Psoas muscle (tissue), 8 donors: ENCODE results near the gene MT1F. TPM values are rescaled to one million over a fixed set of nuclear protein-coding genes. Genes with fewer than 3 reads are reported as not detected.

Source experiments
- ATAC-seq, 4 donors: fragments of 200-7000 bp; cut with Tn5 transposase; one replicate each; pipeline ENCODE4 v1.9.1; 2020; ENCODE audit warnings: moderate library complexity in 3 of 4, mild to moderate bottlenecking in 2 of 4
- DNase-seq, 2 donors: peaks; one replicate each; pipeline ENCODE4 v3.0.0-alpha.2; 2020
- H3K27ac ChIP-seq: fragments of 200-600 bp; one replicate; pipeline ENCODE4 v1.8.0; 2022
- H3K27me3 ChIP-seq, 3 donors: fragments of 200-600 bp in 1 of 3; one replicate each; pipeline versions ENCODE4 v1.6.1 to v1.8.0; 2013 to 2022; ENCODE audit warnings: low read length in 2 of 3, mild to moderate bottlenecking in 2 of 3, moderate library complexity in 1 of 3; ENCODE audit not compliant: insufficient read depth in 3 of 3
- H3K36me3 ChIP-seq, 2 donors: fragments of 200-600 bp in 1 of 2; one replicate each; pipeline versions ENCODE4 v1.6.1 to v1.8.0; 2013 to 2022; ENCODE audit warnings: low read depth in 1 of 2, mild to moderate bottlenecking in 1 of 2, moderate library complexity in 1 of 2; ENCODE audit not compliant: insufficient read depth in 1 of 2
- H3K4me1 ChIP-seq: fragments of 200-600 bp; one replicate; pipeline ENCODE4 v1.8.0; 2022
- H3K4me3 ChIP-seq: fragments of 200-600 bp; one replicate; pipeline ENCODE4 v1.8.0; 2022; ENCODE audit warnings: mild to moderate bottlenecking
- H3K9me3 ChIP-seq: fragments of 200-600 bp; one replicate; pipeline ENCODE4 v1.8.0; 2022
- WGBS, 3 donors: extraction: QIAGEN DNeasy Blood & Tissue Kit; methylation state at CpG; one replicate each; pipeline versions ENCODE4 v1.1.6 to v1.1.7; 2013; 5-methylcytosine and 5-hydroxymethylcytosine counted together
- intact Hi-C, 2 donors: fragments of 100-400 bp; cut with DNase I; formaldehyde crosslinking; loops; one replicate each; pipeline versions ENCODE4 v1.11.0 to v1.14.2; 2022
- polyA plus RNA-seq, 3 donors: library from polyadenylated mRNA; stranded (reverse); fragments of 200-250 nt; gene quantifications; one replicate each; pipeline ENCODE4 v1.2.3, GENCODE V29; 2013
- total RNA-seq, 4 donors: library from RNA; stranded (reverse); fragmentation: NEBNext Ultra II Directional in 2 of 4; extraction: Animal tissue kit (Norgen Biotek cat#: 25700) in 2 of 4; gene quantifications; one replicate each; pipeline versions ENCODE4 v1.2.1 to v1.2.4, GENCODE V29; 2021 to 2023
- TF ChIP-seq, protein P1 (sequence below): fragments of 200-600 bp; IDR thresholded peaks from one replicate; pipeline ENCODE4 v1.8.0; 2022; ENCODE audit warnings: antibody characterized with exemption
- donor health status: healthy with polysubstance abuse.
- donor health status: DM: no; HTN: no; CAD: no; lungs with moderate emphysema.
- donor health status: Bipolar disorder and iron deficiency.
- donor health status: healthy.
- donor health status: DM: yes; HTN: yes; CAD: no.
- donor health status: DM: no; HTN: no; CAD: no.
- donor health status: DM: no; HTN: no; CAD: no.
- donor health status: DM: yes; HTN: yes; CAD: no.

MT1F gene
- total and polyA plus RNA-seq, 7 donors, result 0.73 to 3.2 (median 1.2) TPM; not detected in 1

DNA sequence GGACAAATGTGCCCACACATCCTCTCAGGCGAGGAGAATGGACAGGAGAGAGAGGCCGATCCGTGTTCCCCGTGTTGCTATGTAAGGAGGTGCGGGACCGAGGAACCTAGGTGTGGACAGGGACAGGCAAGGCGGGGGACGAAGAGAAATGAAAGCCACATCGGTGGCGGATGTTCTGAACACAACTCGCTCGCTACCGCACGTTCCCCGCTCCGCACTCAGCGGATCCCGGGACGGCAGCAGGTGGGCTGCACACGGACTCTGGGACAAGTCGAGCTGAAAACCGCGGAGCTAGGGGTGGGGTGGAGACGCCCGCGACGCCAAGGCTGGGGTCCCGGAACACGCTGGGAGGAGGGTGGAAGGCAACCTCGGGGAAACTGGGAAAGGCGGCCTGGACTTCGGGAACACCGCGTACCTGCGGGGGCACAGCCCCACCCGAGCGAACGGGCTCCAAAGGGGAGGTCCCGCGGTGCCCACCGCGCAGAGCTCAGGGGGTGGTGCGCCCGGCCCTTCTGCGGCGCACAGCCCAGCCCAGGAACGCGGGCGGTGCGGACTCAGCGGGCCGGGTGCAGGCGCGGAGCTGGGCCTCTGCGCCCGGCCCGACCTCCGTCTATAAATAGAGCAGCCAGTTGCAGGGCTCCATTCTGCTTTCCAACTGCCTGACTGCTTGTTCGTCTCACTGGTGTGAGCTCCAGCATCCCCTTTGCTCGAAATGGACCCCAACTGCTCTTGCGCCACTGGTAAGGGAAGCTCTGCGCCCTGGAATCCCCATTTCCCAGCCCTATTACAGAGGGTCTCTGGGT is 32.4 kb upstream of the MT1F start, which contains the start of gene MT1E:
MT1E (plus strand) TSS at position 642 of the 803 bp plus-strand sequence; CDS start at position 713, 71 bp downstream.
- intact Hi-C loops, result no loop called here
- ATAC-seq, result peak; percentile 76 to 87 (median 83)

DNA sequence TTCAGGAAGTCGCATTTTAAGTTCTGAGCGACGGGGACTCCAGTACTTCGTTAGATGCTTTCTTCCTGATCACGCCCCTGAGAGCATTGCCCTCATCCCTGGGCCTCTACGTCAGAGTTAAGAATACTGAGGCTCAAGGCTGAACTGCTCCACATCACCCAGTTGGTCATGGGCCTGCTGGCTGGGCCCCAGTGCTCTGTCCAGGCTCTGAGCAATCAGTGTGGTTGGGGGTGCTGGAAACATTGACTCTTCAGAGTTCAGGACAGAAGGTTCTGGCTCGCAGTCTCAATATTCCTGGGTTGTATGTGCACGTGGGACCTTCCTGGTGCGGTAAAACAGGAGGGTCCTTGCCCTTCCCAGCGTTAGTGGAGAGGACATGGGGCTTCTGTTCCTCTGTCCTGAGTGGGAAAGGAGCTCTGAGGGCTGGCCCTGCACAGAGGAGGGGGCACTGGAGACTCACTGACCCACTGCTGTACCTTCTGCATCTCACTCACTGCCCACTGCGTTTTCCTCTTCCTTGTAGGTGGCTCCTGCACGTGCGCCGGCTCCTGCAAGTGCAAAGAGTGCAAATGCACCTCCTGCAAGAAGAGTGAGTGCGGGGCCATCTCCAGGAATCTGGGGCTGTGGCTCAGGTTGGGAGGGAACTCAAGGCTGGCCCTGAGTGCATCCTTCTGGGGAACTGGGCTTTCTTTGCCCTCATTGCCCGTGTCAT is 31.7 kb upstream of the MT1F start:
- TF ChIP-seq, protein P1, sequence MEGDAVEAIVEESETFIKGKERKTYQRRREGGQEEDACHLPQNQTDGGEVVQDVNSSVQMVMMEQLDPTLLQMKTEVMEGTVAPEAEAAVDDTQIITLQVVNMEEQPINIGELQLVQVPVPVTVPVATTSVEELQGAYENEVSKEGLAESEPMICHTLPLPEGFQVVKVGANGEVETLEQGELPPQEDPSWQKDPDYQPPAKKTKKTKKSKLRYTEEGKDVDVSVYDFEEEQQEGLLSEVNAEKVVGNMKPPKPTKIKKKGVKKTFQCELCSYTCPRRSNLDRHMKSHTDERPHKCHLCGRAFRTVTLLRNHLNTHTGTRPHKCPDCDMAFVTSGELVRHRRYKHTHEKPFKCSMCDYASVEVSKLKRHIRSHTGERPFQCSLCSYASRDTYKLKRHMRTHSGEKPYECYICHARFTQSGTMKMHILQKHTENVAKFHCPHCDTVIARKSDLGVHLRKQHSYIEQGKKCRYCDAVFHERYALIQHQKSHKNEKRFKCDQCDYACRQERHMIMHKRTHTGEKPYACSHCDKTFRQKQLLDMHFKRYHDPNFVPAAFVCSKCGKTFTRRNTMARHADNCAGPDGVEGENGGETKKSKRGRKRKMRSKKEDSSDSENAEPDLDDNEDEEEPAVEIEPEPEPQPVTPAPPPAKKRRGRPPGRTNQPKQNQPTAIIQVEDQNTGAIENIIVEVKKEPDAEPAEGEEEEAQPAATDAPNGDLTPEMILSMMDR, result no peak
- Histone ChIP-seq H3K27me3 (no peaks in the 10 kb centered on the region), H3K9me3 (no peaks in the 10 kb centered on the region), H3K4me1 (peaks cover 33% of the 10 kb centered on the region), H3K27ac (peak overlapping the region; percentile 97), H3K4me3 (peak overlapping the region; percentile 85), H3K36me3 (no peaks in the 10 kb centered on the region)
- ATAC-seq, result peak; percentile 62 to 82 (median 78)
- DNase-seq, result peak; percentile 80 to 91
- intact Hi-C loops, result no loop called here
- 18 to 23% (median 21%) methylated on average over 13 to 16 of the region's 16 CpGs for WGBS, 3 donors

More for the DNA sequence above, 32.4 kb upstream of the MT1F start, which contains the start of gene MT1E:
- Histone ChIP-seq H3K27ac (peak within 1 kb of the TSS; percentile 97), H3K9me3 (no peaks in the 10 kb centered on the region), H3K36me3 (no peaks in the 10 kb centered on the region), H3K4me3 (peak within 1 kb of the TSS; percentile 85), H3K27me3 (no peaks in the 10 kb centered on the region), H3K4me1 (peaks cover 33% of the 10 kb centered on the region)
- 1% methylated on average over 62 of the region's 62 CpGs for WGBS, 3 donors
- DNase-seq, result peak; percentile 83 to 89
- TF ChIP-seq, protein P1, result no peak

DNA sequence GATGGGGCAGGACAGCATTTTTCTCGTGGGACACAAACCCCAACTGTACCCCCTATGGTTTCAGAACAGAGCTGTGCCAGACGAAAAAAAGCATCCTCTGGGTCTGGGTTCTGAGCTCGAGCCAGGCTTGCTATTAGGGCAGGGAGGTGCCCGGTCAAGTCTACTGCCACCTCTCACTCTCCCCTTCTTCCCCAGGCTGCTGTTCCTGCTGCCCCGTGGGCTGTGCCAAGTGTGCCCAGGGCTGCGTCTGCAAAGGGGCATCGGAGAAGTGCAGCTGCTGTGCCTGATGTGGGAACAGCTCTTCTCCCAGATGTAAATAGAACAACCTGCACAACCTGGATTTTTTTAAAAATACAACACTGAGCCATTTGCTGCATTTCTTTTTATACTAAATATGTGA is 31.1 kb upstream of the MT1F start:
- WGBS, 3 donors, result 36 to 49% (median 36%) methylated on average over 7 of the region's 7 CpGs
- TF ChIP-seq, protein P1, result no peak
- intact Hi-C loops, result no loop called here
- ATAC-seq (peak in 3 of 4 donors; percentile 12 to 22 (median 15)), DNase-seq (no peak)
- Histone ChIP-seq H3K27me3 (no peaks in the 10 kb centered on the region), H3K36me3 (no peaks in the 10 kb centered on the region), H3K4me3 (peak overlapping the region; percentile 85), H3K9me3 (no peaks in the 10 kb centered on the region), H3K4me1 (peaks cover 33% of the 10 kb centered on the region), H3K27ac (peak overlapping the region; percentile 97)

DNA sequence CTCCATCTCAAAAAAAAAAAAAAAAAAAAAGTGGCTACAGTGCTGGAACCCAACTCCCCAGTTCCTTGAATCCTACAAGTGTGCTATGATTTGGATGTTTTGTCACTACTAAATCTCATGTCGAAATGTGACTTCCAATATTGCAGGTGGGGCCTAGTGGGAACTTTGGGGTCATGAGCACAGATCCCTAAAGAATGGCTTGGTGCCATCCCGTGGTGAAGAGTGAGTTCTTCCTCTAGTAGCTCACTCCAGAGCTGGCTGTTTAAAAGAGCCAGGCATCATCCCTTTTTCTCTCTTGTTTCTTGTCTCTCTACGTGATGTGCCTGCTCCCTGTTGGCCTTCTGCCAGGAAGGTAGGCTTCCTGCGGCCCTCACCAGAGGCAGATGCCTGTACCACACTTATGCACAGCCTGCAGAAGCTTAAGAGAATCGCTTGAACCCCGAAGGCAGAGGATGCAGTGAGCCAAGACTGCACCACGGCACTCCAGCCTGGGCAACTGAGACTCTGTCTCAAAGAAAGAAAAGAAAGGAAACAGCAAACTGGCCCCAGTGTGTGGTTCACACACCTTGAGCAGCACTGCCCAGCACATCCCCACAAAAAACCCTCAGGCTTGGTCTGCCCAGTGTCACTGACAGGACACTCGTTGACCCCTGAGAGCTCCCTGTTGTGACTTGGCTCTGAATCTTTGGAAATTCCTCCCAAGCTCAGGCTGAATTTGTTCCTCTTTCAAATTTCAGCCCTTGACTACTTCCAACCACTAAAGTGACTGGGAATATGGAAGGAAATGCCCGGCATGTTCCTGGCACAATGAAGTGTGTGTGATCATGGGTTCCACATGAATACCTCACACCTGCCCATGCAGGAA is 29.0 kb upstream of the MT1F start:
- H3K4me3 ChIP-seq, result no peak overlapping the region
- no peaks in the 10 kb centered on the region for H3K9me3 ChIP-seq
- ATAC-seq, result no peak
- intact Hi-C loops, result loop anchor here in 1 of 2 donors (2.0 kb wide), 1 partner anchor 50 kb away; no protein-coding TSS in a partner anchor
- DNase-seq, result no peak
- H3K27me3 ChIP-seq, result no peaks in the 10 kb centered on the region
- peaks cover 33% of the 10 kb centered on the region for H3K4me1 ChIP-seq
- WGBS, 3 donors, result 49 to 62% (median 52%) methylated on average over 9 of the region's 9 CpGs
- TF ChIP-seq, protein P1, result no peak
- no peaks in the 10 kb centered on the region for H3K36me3 ChIP-seq
- H3K27ac ChIP-seq, result peak overlapping the region; percentile 97
